Measurements from ENCODE around the gene ASGR1. TPM values are rescaled to one million over a fixed set of nuclear protein-coding genes. Genes with fewer than 3 reads are reported as not detected.

ASGR1 gene
- total and polyA plus RNA-seq, 4 donors: 127 to 728 (median 471) TPM

DNA sequence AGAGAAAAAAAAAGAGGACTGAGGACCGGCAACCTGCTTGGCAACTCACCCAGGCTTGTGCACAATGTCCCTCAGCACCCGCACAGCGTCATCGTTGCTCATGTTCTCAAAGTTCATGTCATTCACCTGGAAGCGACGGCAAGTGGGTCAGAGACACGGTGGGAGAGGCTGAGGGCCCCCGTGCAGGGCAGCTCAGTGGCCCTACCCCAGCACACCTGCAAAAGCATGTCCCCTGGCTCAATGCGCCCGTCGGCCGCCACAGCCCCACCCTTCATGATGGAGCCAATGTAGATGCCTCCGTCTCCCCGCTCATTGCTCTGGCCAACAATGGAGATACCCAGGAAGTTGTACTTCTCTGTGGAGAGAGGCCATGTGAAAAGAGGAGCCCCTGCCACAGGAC lies 49.8 kb upstream of the ASGR1 start:
- H3K27me3 ChIP-seq (ENCODE audit: control insufficient read depth in 4 of 4, insufficient read depth in 4 of 4, low read length in 3 of 4): no peaks in the 10 kb centered on the region
- H3K9ac ChIP-seq (ENCODE audit: low read depth in 1 of 2, low read length in 2 of 2): no peak overlapping the region
- H3K27ac ChIP-seq (ENCODE audit: low read depth in 1 of 2, low read length in 2 of 2): no peak overlapping the region
- H3K4me1 ChIP-seq (ENCODE audit: control insufficient read depth in 4 of 4, insufficient read depth in 4 of 4, low read length in 3 of 4): peaks cover 6 to 25% (median 19%) of the 10 kb centered on the region in 4 donors
- peaks cover 17 to 58% (median 26%) of the 10 kb centered on the region in 4 donors for H3K36me3 ChIP-seq (ENCODE audit: control insufficient read depth in 4 of 4, insufficient read depth in 3 of 4, low read depth in 1 of 4, low read length in 3 of 4)
- DNase-seq (ENCODE audit: low spot score): no peak
- no peaks in the 10 kb centered on the region for H3K9me3 ChIP-seq (ENCODE audit: control insufficient read depth in 4 of 4, low read length in 3 of 4)
- no peak overlapping the region for H3K4me3 ChIP-seq (ENCODE audit: low read depth in 1 of 3, low read length in 3 of 3)
- WGBS: 88% methylated on average over 14 of the region's 14 CpGs
- TF ChIP-seq GABPA (IDR thresholded peaks at IDR 0.05 in 1 of 2, conservative IDR thresholded peaks at IDR 0.05 in 1 of 2): no peak
- no peak for TF ChIP-seq HNF4G (IDR thresholded peaks at IDR 0.05)
- TF ChIP-seq, protein P1, sequence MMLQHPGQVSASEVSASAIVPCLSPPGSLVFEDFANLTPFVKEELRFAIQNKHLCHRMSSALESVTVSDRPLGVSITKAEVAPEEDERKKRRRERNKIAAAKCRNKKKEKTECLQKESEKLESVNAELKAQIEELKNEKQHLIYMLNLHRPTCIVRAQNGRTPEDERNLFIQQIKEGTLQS (IDR thresholded peaks at IDR 0.05): no peak
- TF ChIP-seq RAD21 (IDR thresholded peaks at IDR 0.05): no peak
- TF ChIP-seq EGR1 (IDR thresholded peaks at IDR 0.05; ENCODE audit: low read depth in 2 of 2): no peak
- TF ChIP-seq, protein P2, sequence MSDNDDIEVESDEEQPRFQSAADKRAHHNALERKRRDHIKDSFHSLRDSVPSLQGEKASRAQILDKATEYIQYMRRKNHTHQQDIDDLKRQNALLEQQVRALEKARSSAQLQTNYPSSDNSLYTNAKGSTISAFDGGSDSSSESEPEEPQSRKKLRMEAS (IDR thresholded peaks at IDR 0.05): no peak
- no peak for TF ChIP-seq REST (IDR thresholded peaks at IDR 0.05)
- TF ChIP-seq, protein P3, sequence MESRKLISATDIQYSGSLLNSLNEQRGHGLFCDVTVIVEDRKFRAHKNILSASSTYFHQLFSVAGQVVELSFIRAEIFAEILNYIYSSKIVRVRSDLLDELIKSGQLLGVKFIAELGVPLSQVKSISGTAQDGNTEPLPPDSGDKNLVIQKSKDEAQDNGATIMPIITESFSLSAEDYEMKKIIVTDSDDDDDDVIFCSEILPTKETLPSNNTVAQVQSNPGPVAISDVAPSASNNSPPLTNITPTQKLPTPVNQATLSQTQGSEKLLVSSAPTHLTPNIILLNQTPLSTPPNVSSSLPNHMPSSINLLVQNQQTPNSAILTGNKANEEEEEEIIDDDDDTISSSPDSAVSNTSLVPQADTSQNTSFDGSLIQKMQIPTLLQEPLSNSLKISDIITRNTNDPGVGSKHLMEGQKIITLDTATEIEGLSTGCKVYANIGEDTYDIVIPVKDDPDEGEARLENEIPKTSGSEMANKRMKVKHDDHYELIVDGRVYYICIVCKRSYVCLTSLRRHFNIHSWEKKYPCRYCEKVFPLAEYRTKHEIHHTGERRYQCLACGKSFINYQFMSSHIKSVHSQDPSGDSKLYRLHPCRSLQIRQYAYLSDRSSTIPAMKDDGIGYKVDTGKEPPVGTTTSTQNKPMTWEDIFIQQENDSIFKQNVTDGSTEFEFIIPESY (IDR thresholded peaks at IDR 0.05): no peak
- TF ChIP-seq JUND (IDR thresholded peaks at IDR 0.05): no peak
- TF ChIP-seq HNF4A (conservative IDR thresholded peaks at IDR 0.05): no peak
- TF ChIP-seq SP1 (IDR thresholded peaks at IDR 0.05): no peak
- no peak for TF ChIP-seq FOXA2 (IDR thresholded peaks at IDR 0.05)
- TF ChIP-seq TAF1 (conservative IDR thresholded peaks at IDR 0.05): no peak
- no peak for TF ChIP-seq CTCF (IDR thresholded peaks at IDR 0.05; ENCODE audit: low read depth, low read length, missing input control)
- no peak for TF ChIP-seq YY1 (IDR thresholded peaks at IDR 0.05)
- TF ChIP-seq NR2F2 (IDR thresholded peaks at IDR 0.05): no peak
- no peak for TF ChIP-seq FOXA1 (IDR thresholded peaks at IDR 0.05)
- TF ChIP-seq RXRA (IDR thresholded peaks at IDR 0.05): no peak
